A673 (cell line): Measurements from ENCODE around the gene CDH4. TPM values are rescaled to one million over a fixed set of nuclear protein-coding genes. Genes with fewer than 3 reads are reported as not detected.

Source experiments
- BruUV-seq: library from RNA; stranded (reverse); fragments of 400-500 nt; replicated peaks from 2 replicates; lab custom pipeline; 2021; lab: Mats Ljungman, UMichigan
- CTCF ChIA-PET: fragments of 300-600 bp; sonication (Branson Sonifier 250); formaldehyde crosslinking; loops from one replicate; lab custom pipeline; 2022; ENCODE audit warnings: antibody characterized with exemption; lab: Charles Lee
- POLR2A ChIA-PET: fragments of 300-600 bp; sonication (Branson Sonifier 250); formaldehyde crosslinking; loops from one replicate; lab custom pipeline; 2022; ENCODE audit warnings: antibody characterized with exemption; ENCODE audit not compliant: low non-redundant PET; lab: Charles Lee
- DNase-seq: peaks from one replicate; pipeline ENCODE4 v3.0.0-alpha.2; 2015; ENCODE audit warnings: low spot score
- H3K27ac ChIP-seq: fragments of 200-600 bp; sonication (generic); 2 replicates; pipeline ENCODE4 v1.5.1; 2016; ENCODE audit warnings: mixed run types, low read depth, mild to moderate bottlenecking, mixed read lengths, antibody characterized with exemption, low read length; ENCODE audit not compliant: poor library complexity, severe bottlenecking
- H3K27me3 ChIP-seq: fragments of 200-600 bp; sonication (generic); replicated peaks from 2 replicates; pipeline ENCODE4 v1.6.1; 2017; ENCODE audit warnings: mixed run types, low read depth, mild to moderate bottlenecking, mixed read lengths, antibody characterized with exemption, low read length; ENCODE audit not compliant: insufficient read depth, poor library complexity
- H3K36me3 ChIP-seq: fragments of 200-600 bp; sonication (generic); 2 replicates; pipeline ENCODE4 v1.6.1; 2016; ENCODE audit warnings: mixed run types, mild to moderate bottlenecking, mixed read lengths, antibody characterized with exemption, low read length; ENCODE audit not compliant: insufficient read depth, poor library complexity, severe bottlenecking
- H3K4me1 ChIP-seq: fragments of 200-600 bp; sonication (generic); 2 replicates; pipeline ENCODE4 v1.6.1; 2017; ENCODE audit warnings: mixed run types, mild to moderate bottlenecking, mixed read lengths, antibody characterized with exemption, low read length; ENCODE audit not compliant: insufficient read depth, poor library complexity, severe bottlenecking
- H3K4me3 ChIP-seq: fragments of 200-600 bp; sonication (generic); 2 replicates; pipeline ENCODE4 v1.5.1; 2016; ENCODE audit warnings: low read depth, mixed run types, mild to moderate bottlenecking, mixed read lengths, low read length; ENCODE audit not compliant: poor library complexity, severe bottlenecking
- H3K9me3 ChIP-seq: fragments of 200-600 bp; sonication (generic); 2 replicates; pipeline ENCODE4 v1.6.1; 2016; ENCODE audit warnings: mixed run types, low read depth, mild to moderate bottlenecking, mixed read lengths, antibody characterized with exemption, low read length; ENCODE audit not compliant: poor library complexity, severe bottlenecking
- CTCF ChIP-seq: fragments of 300-800, 200-600 bp; sonication (generic); conservative IDR thresholded peaks from 2 replicates; pipeline ENCODE4 v1.5.1; 2017; ENCODE audit warnings: low read depth, mild to moderate bottlenecking, antibody characterized with exemption, low read length, moderate library complexity, mixed read lengths
- EZH2 ChIP-seq: fragments of 200-600 bp; sonication (generic); IDR thresholded peaks from 2 replicates; pipeline ENCODE4 v1.6.1; 2017; ENCODE audit warnings: borderline replicate concordance, low read depth, mild to moderate bottlenecking, mixed read lengths, antibody characterized with exemption, low read length; ENCODE audit not compliant: poor library complexity, severe bottlenecking
- intact Hi-C: fragments of 100-400 bp; cut with micrococcal nuclease; formaldehyde crosslinking; loops from one replicate; pipeline ENCODE4 v1.10.0; 2022; ENCODE audit not compliant: unreplicated experiment
- total RNA-seq: library from RNA; stranded (reverse); gene quantifications from 2 replicates; pipeline ENCODE4 v1.2.3, GENCODE V29; 2021

CDH4 gene
- total RNA-seq, 1 experiment from 2014 or later: 8.3 TPM

GRCh38 chr20:61539706-61540360 is 287.8 kb downstream of the CDH4 start:
- Histone ChIP-seq H3K4me1 (no peaks in the 10 kb centered on the region), H3K36me3 (no peaks in the 10 kb centered on the region), H3K4me3 (no peak overlapping the region), H3K9me3 (no peaks in the 10 kb centered on the region), H3K27me3 (peaks cover 8% of the 10 kb centered on the region), H3K27ac (no peak overlapping the region)
- no peak for DNase-seq
- ChIA-PET CTCF (no interaction called here), POLR2A (no interaction called here)
- intact Hi-C loops: no loop called here
- TF ChIP-seq EZH2: no peak
- TF ChIP-seq CTCF: no peak
- no TSS peak for BruUV-seq

- H3K4me1 ChIP-seq: no peaks in the 10 kb centered on the region
- no peaks in the 10 kb centered on the region for H3K36me3 ChIP-seq
- H3K27ac ChIP-seq: no peak overlapping the region
- TF ChIP-seq CTCF (no peak), EZH2 (no peak)
- H3K4me3 ChIP-seq: no peak overlapping the region
- peaks cover 4% of the 10 kb centered on the region for H3K27me3 ChIP-seq
- no peaks in the 10 kb centered on the region for H3K9me3 ChIP-seq
- ChIA-PET POLR2A (no interaction called here), CTCF (no interaction called here)
- DNase-seq: no peak
- intact Hi-C loops: no loop called here
- no TSS peak for BruUV-seq
Observed at GRCh38 chr20:61541537-61541936, 289.5 kb downstream of the CDH4 start.

DNA sequence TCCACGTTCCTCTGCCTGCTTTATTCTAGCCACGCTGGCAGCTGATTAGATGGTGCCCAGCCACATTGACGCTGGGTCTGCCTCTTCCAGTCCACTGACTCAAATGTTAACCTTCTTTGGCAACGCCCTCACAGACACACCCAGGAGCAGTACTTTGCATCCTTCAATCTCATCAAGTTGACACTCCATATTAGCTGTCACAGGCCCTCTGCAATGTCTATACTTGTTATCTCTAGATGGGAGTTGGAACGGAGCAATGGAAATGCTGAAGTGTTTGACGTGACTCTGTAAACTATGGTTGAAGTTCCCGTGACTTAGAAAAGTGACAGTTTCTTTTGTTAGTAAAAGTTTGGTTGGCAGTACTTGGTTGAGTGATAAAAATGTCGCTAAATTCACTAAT is 291.0 kb downstream of the CDH4 start:
- no peaks in the 10 kb centered on the region for H3K36me3 ChIP-seq
- H3K4me1 ChIP-seq: no peaks in the 10 kb centered on the region
- no peak for DNase-seq
- intact Hi-C loops: no loop called here
- no peaks in the 10 kb centered on the region for H3K9me3 ChIP-seq
- CTCF ChIA-PET: no interaction called here
- H3K27ac ChIP-seq: no peak overlapping the region
- TF ChIP-seq EZH2 (no peak), CTCF (no peak)
- H3K27me3 ChIP-seq: peaks cover 4% of the 10 kb centered on the region
- no peak overlapping the region for H3K4me3 ChIP-seq
- BruUV-seq: no TSS peak
- POLR2A ChIA-PET: no interaction called here
